ENCODE data around the gene MEIS2. TPM values are rescaled to one million over a fixed set of nuclear protein-coding genes. Genes with fewer than 3 reads are reported as not detected.

The MEIS2 gene
- total and polyA plus RNA-seq, 2 donors (not counting 3 experiments of a cell fraction or from before 2014, with no cell fraction given), result 22.5 to 26.2 TPM

DNA sequence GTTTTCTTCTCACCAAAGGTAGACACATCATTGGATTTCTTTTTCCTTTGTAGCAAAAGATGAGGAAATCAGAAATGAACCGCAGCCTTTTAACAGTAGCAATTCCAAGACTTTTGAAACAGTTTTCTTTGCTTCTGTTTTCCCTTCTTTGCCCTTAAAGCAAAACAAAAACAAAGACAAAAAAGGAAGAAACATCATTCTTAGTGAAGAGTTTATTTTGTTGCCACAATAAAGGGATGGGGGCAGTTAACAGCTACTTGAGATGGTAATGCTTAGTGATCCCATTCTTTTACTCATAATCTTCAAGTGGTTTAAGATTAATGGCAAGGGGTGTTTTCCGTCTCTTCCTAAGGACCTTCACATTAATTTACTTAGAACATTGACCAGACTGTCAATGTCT is 218.8 kb downstream of the MEIS2 start:
- Histone ChIP-seq H3K36me3 (ENCODE audit: control insufficient read depth in 2 of 2, extremely low read depth in 1 of 2, insufficient read depth in 2 of 2, low read length in 2 of 2) (no peaks in the 10 kb centered on the region), H4K20me1 (replicated peaks; ENCODE audit: control insufficient read depth, extremely low read depth, insufficient read depth, low read length) (no peaks in the 10 kb centered on the region), H3K9me3 (replicated peaks; ENCODE audit: control insufficient read depth, insufficient read depth, low read length) (no peaks in the 10 kb centered on the region), H3K79me2 (ENCODE audit: control insufficient read depth, insufficient read depth, low read length) (no peaks in the 10 kb centered on the region), H3K4me1 (ENCODE audit: control insufficient read depth, extremely low read depth, insufficient read depth, low read length) (peaks cover 7% of the 10 kb centered on the region), H3K9ac (replicated peaks; ENCODE audit: extremely low read depth, insufficient read depth, low read length) (no peak overlapping the region), H3K9me1 (replicated peaks; ENCODE audit: control insufficient read depth, extremely low read depth, insufficient read depth, low read length) (no peaks in the 10 kb centered on the region), H3K27me3 (ENCODE audit: control insufficient read depth in 2 of 2, insufficient read depth in 2 of 2, low read length in 2 of 2) (peaks cover 90 to 98% of the 10 kb centered on the region in 2 experiments), H3K4me2 (ENCODE audit: insufficient read depth, low read length) (no peak overlapping the region), H3K27ac (ENCODE audit: insufficient read depth, low read depth, low read length) (no peak overlapping the region), H3K4me3 (replicated peaks in 1 of 3; ENCODE audit: insufficient read depth in 1 of 3, low read depth in 1 of 3, low read length in 3 of 3) (no peak overlapping the region), H2AFZ (ENCODE audit: low read depth, low read length) (no peak overlapping the region)
- dilution Hi-C loops (cut with MboI; ENCODE audit: extremely low pct_ligation_motif_present, low sequenced_read_pairs) (no loop called here), intact Hi-C loops (cut with micrococcal nuclease) (loop anchor here (5.0 kb wide), 4 partner anchors 304 to 1594 kb away; partner anchors contain the start of gene CDIN1)
- no peak for FAIRE-seq
- CTCF ChIA-PET, result interaction anchor here (0.6 to 3.7 kb wide), 6 partner anchors 220 to 999 kb away, joined by 3 to 77 read pairs (median 4); no protein-coding TSS in a partner anchor
- DNase-seq (ENCODE audit: low read depth, low spot score), result no peak
- POLR2A ChIA-PET, result no interaction called here
- TF ChIP-seq FOS (IDR thresholded peaks at IDR 0.05; ENCODE audit: borderline replicate concordance, insufficient read depth, low read length) (no peak), MYC (IDR thresholded peaks at IDR 0.05; ENCODE audit: low read depth, low read length) (no peak), GATA2 (IDR thresholded peaks at IDR 0.05; ENCODE audit: insufficient read depth, insufficient read length, low read depth, low read length) (no peak), JUN (IDR thresholded peaks at IDR 0.05; ENCODE audit: borderline replicate concordance, insufficient read depth, insufficient read length, low read depth) (no peak), POLR2A (IDR thresholded peaks at IDR 0.05; ENCODE audit: low read depth, low read length) (no peak), POLR2AphosphoS5 (IDR thresholded peaks at IDR 0.05; ENCODE audit: insufficient read depth, low read depth, low read length) (no peak), EZH2 (IDR thresholded peaks at IDR 0.05; ENCODE audit: borderline replicate concordance, low read depth, low read length, severe bottlenecking) (no peak)
- TF ChIP-seq, protein P1, sequence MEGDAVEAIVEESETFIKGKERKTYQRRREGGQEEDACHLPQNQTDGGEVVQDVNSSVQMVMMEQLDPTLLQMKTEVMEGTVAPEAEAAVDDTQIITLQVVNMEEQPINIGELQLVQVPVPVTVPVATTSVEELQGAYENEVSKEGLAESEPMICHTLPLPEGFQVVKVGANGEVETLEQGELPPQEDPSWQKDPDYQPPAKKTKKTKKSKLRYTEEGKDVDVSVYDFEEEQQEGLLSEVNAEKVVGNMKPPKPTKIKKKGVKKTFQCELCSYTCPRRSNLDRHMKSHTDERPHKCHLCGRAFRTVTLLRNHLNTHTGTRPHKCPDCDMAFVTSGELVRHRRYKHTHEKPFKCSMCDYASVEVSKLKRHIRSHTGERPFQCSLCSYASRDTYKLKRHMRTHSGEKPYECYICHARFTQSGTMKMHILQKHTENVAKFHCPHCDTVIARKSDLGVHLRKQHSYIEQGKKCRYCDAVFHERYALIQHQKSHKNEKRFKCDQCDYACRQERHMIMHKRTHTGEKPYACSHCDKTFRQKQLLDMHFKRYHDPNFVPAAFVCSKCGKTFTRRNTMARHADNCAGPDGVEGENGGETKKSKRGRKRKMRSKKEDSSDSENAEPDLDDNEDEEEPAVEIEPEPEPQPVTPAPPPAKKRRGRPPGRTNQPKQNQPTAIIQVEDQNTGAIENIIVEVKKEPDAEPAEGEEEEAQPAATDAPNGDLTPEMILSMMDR (IDR thresholded peaks at IDR 0.05; ENCODE audit: extremely low read depth in 1 of 2, insufficient read depth in 1 of 2, low read depth in 1 of 2, low read length in 2 of 2), result no peak
- TF ChIP-seq, protein P2, sequence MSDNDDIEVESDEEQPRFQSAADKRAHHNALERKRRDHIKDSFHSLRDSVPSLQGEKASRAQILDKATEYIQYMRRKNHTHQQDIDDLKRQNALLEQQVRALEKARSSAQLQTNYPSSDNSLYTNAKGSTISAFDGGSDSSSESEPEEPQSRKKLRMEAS (IDR thresholded peaks at IDR 0.05; ENCODE audit: insufficient read depth, insufficient read length), result no peak
- BruUV-seq (replicated peaks), result no TSS peak
